Ovary (tissue), 3 donors: ENCODE results near the gene SYT2.
"Not testable (repeated sequence)": the region's sequence is repeated elsewhere in the genome, so short reads cannot be mapped to it uniquely, and the experiment has no call there.

ENCODE experiments used
- POLR2A ChIP-seq: fragments of 450-650 bp; IDR thresholded peaks from one replicate; pipeline ENCODE4 v1.6.1; 2017; ENCODE audit warnings: antibody characterized with exemption, mild to moderate bottlenecking, moderate library complexity
- TF ChIP-seq, protein P1 (sequence below), 3 donors: fragments of 450-650 bp in 2 of 3; fragments of 200-600 bp in 1 of 3; IDR thresholded peaks; one replicate each; pipeline versions ENCODE4 v1.5.1 to v1.8.0; 2016 to 2022; ENCODE audit warnings: antibody characterized with exemption in 3 of 3, mild to moderate bottlenecking in 1 of 3
- donor health status: DM: no; HTN: no; CAD: no.

DNA sequence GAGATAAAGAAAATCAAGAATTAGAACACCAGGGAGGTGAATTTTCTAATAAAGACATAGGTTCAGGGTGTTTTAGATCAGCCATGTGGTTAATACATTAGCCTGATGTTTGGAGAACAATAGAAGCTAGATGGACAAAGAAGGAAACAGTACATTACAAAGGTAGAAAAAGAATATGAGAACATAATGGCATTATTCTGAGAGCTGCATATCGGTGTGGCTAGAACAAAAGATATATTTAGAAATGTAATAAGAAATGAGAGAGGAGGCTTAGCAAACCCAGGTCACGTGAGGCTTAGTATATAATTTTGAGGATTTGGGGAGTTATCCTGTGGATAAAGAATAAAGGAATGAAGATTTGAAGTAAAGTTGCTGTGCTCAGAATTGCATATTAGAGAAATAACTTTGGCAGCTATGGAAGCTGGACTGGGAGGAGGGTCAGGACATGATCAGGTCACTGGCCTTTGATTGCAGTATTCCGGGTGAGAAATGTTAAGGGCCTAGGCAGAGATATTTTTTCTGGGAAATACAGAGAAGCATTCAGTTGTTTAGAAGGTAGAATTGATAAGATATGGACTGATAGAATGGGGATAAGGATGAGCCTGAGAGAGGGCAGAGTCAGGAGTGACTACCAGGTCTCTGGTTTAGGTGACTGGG lies 164.5 kb downstream of the SYT2 start:
- TF ChIP-seq, protein P1, sequence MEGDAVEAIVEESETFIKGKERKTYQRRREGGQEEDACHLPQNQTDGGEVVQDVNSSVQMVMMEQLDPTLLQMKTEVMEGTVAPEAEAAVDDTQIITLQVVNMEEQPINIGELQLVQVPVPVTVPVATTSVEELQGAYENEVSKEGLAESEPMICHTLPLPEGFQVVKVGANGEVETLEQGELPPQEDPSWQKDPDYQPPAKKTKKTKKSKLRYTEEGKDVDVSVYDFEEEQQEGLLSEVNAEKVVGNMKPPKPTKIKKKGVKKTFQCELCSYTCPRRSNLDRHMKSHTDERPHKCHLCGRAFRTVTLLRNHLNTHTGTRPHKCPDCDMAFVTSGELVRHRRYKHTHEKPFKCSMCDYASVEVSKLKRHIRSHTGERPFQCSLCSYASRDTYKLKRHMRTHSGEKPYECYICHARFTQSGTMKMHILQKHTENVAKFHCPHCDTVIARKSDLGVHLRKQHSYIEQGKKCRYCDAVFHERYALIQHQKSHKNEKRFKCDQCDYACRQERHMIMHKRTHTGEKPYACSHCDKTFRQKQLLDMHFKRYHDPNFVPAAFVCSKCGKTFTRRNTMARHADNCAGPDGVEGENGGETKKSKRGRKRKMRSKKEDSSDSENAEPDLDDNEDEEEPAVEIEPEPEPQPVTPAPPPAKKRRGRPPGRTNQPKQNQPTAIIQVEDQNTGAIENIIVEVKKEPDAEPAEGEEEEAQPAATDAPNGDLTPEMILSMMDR (IDR thresholded peaks at IDR 0.05): not testable (repeated sequence)
- not testable (repeated sequence) for TF ChIP-seq POLR2A
